WTC11 (cell line): Measurements from ENCODE around the gene UIMC1.

Source experiments
- NFYB ChIP-seq: sonication (generic); formaldehyde crosslinking; conservative IDR thresholded peaks from 2 replicates; pipeline ENCODE4 v1.8.0; 2022; ENCODE audit warnings: low read depth, missing genetic modification reagents
- SMAD4 ChIP-seq: sonication (generic); formaldehyde crosslinking; IDR thresholded peaks from 2 replicates; pipeline ENCODE4 v1.8.0; 2022; ENCODE audit warnings: mild to moderate bottlenecking, missing genetic modification reagents
- TF ChIP-seq, protein P1 (sequence below): fragments of 200-600 bp; IDR thresholded peaks from 2 replicates; pipeline ENCODE4 v1.8.0; 2022; ENCODE audit warnings: antibody characterized with exemption

DNA sequence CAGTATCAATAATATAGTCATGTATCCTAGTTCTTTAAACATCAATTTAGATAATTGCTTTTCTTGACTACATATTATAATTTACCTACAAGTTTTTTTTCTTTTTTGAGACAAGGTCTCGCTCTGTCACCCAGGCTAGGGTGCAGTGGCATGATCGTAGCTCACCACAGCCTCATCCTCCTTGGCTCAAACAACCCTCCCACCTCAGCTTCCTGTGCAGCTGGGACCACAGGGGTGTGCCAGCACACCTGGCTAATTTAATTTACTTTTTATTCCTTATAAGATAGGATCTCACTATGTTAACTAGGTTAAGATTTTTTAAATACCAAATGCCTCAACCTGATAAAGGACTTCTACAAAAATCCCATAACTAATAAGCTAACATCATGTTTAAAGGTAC, 21.1 kb downstream of the UIMC1 start:
- TF ChIP-seq SMAD4 (no peak), NFYB (no peak)
- TF ChIP-seq, protein P1, sequence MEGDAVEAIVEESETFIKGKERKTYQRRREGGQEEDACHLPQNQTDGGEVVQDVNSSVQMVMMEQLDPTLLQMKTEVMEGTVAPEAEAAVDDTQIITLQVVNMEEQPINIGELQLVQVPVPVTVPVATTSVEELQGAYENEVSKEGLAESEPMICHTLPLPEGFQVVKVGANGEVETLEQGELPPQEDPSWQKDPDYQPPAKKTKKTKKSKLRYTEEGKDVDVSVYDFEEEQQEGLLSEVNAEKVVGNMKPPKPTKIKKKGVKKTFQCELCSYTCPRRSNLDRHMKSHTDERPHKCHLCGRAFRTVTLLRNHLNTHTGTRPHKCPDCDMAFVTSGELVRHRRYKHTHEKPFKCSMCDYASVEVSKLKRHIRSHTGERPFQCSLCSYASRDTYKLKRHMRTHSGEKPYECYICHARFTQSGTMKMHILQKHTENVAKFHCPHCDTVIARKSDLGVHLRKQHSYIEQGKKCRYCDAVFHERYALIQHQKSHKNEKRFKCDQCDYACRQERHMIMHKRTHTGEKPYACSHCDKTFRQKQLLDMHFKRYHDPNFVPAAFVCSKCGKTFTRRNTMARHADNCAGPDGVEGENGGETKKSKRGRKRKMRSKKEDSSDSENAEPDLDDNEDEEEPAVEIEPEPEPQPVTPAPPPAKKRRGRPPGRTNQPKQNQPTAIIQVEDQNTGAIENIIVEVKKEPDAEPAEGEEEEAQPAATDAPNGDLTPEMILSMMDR: no peak
